Measurements from ENCODE around the gene TOX2.

TOX2 gene

GRCh38 chr20:44052166-44052565 lies 137.5 kb downstream of the TOX2 start:
- TF ChIP-seq EZH2phosphoT487 (IDR thresholded peaks at IDR 0.05; ENCODE audit: borderline replicate concordance, low read length), result no peak
- no peak for TF ChIP-seq CTCF (IDR thresholded peaks at IDR 0.05; ENCODE audit: low read depth, low read length, poor library complexity, severe bottlenecking)
- H3K4me2 ChIP-seq (ENCODE audit: low read length), result no peak overlapping the region
- H3K79me2 ChIP-seq (ENCODE audit: control insufficient read depth, low read length), result no peaks in the 10 kb centered on the region
- H4K20me1 ChIP-seq (ENCODE audit: control insufficient read depth, insufficient read depth, low read depth, low read length), result no peaks in the 10 kb centered on the region
- peaks cover 3% of the 10 kb centered on the region; the same call in 1 of the 2 replicates for H3K27me3 ChIP-seq (ENCODE audit: control insufficient read depth, low read length)
- H3K9me3 ChIP-seq (ENCODE audit: control insufficient read depth, insufficient read depth, low read length), result no peaks in the 10 kb centered on the region
- no peak overlapping the region for H3K27ac ChIP-seq (ENCODE audit: low read depth, low read length)
- H3K4me3 ChIP-seq (ENCODE audit: low read length), result no peak overlapping the region
- no peaks in the 10 kb centered on the region for H3K36me3 ChIP-seq (ENCODE audit: control insufficient read depth, low read length)
- no peaks in the 10 kb centered on the region for H3K9me2 ChIP-seq (replicated peaks; ENCODE audit: control insufficient read depth, low read length)
- H3F3A ChIP-seq (ENCODE audit: control insufficient read depth, insufficient read depth), result no peaks in the 10 kb centered on the region
- no peaks in the 10 kb centered on the region for H3K4me1 ChIP-seq (ENCODE audit: control insufficient read depth, low read length)

GRCh38 chr20:44053046-44053445 lies 138.4 kb downstream of the TOX2 start:
- Histone ChIP-seq H3K9me2 (replicated peaks; ENCODE audit: control insufficient read depth, low read length) (no peaks in the 10 kb centered on the region), H3K4me3 (ENCODE audit: low read length) (no peak overlapping the region), H3K36me3 (ENCODE audit: control insufficient read depth, low read length) (no peaks in the 10 kb centered on the region), H3K79me2 (ENCODE audit: control insufficient read depth, low read length) (no peaks in the 10 kb centered on the region), H3K27ac (ENCODE audit: low read depth, low read length) (no peak overlapping the region), H3K4me2 (ENCODE audit: low read length) (no peak overlapping the region), H3K9me3 (ENCODE audit: control insufficient read depth, insufficient read depth, low read length) (no peaks in the 10 kb centered on the region), H3F3A (ENCODE audit: control insufficient read depth, insufficient read depth) (no peaks in the 10 kb centered on the region), H4K20me1 (ENCODE audit: control insufficient read depth, insufficient read depth, low read depth, low read length) (no peaks in the 10 kb centered on the region), H3K27me3 (ENCODE audit: control insufficient read depth, low read length) (peaks cover 3% of the 10 kb centered on the region; the same call in 1 of the 2 replicates), H3K4me1 (ENCODE audit: control insufficient read depth, low read length) (no peaks in the 10 kb centered on the region)
- TF ChIP-seq CTCF (IDR thresholded peaks at IDR 0.05; ENCODE audit: low read depth, low read length, poor library complexity, severe bottlenecking) (no peak), EZH2phosphoT487 (IDR thresholded peaks at IDR 0.05; ENCODE audit: borderline replicate concordance, low read length) (no peak)

GRCh38 chr20:44054118-44054517 lies 139.5 kb downstream of the TOX2 start:
- Histone ChIP-seq H3K9me3 (ENCODE audit: control insufficient read depth, insufficient read depth, low read length) (no peaks in the 10 kb centered on the region), H3K79me2 (ENCODE audit: control insufficient read depth, low read length) (no peaks in the 10 kb centered on the region), H3K27me3 (ENCODE audit: control insufficient read depth, low read length) (peaks cover 3% of the 10 kb centered on the region; the same call in 1 of the 2 replicates), H3K36me3 (ENCODE audit: control insufficient read depth, low read length) (no peaks in the 10 kb centered on the region), H4K20me1 (ENCODE audit: control insufficient read depth, insufficient read depth, low read depth, low read length) (no peaks in the 10 kb centered on the region), H3K27ac (ENCODE audit: low read depth, low read length) (no peak overlapping the region), H3K4me1 (ENCODE audit: control insufficient read depth, low read length) (no peaks in the 10 kb centered on the region), H3K9me2 (replicated peaks; ENCODE audit: control insufficient read depth, low read length) (no peaks in the 10 kb centered on the region), H3F3A (ENCODE audit: control insufficient read depth, insufficient read depth) (no peaks in the 10 kb centered on the region), H3K4me2 (ENCODE audit: low read length) (no peak overlapping the region), H3K4me3 (ENCODE audit: low read length) (no peak overlapping the region)
- TF ChIP-seq EZH2phosphoT487 (IDR thresholded peaks at IDR 0.05; ENCODE audit: borderline replicate concordance, low read length) (no peak), CTCF (IDR thresholded peaks at IDR 0.05; ENCODE audit: low read depth, low read length, poor library complexity, severe bottlenecking) (no peak)
